Mucosa of gallbladder (tissue), 1 donor: ENCODE measurements around the gene RAG2. TPM values are rescaled to one million over a fixed set of nuclear protein-coding genes. Genes with fewer than 3 reads are reported as not detected.

ENCODE experiments used
- DNase-seq: peaks from one replicate; pipeline ENCODE4 v3.0.0-alpha.2; 2020; ENCODE audit warnings: low spot score
- total RNA-seq: library from RNA; stranded (reverse); gene quantifications from one replicate; pipeline ENCODE4 v1.2.1, GENCODE V29; 2021
- donor health status: DM: no; HTN: no; CAD: no.

Gene RAG2
- total RNA-seq, 1 donor from 2014 or later: not detected

- no peak for DNase-seq
These were observed 47.5 kb downstream of the RAG2 start for GRCh38 chr11:36550385-36551115.

Other genes starting within 250 kb of the RAG2 start
- 16.8 TPM for gene TRAF6, start 88.0 kb downstream of the RAG2 start, total RNA-seq
- 2.6 TPM for gene RAG1, start 30.2 kb downstream of the RAG2 start, total RNA-seq
- gene IFTAP, start 3.7 kb downstream of the RAG2 start, total RNA-seq: 18.8 TPM